GM18508 (cell line): ENCODE data around the gene BCL11A.

Source experiments
- ATAC-seq: cut with Tn5 transposase; IDR thresholded peaks from one replicate; pipeline ENCODE4 v1.9.1; 2021; ENCODE audit warnings: moderate number of reproducible peaks; ENCODE audit not compliant: insufficient read depth, unreplicated experiment

BCL11A gene

GRCh38 chr2:60560734-60561644 is 7.5 kb upstream of the BCL11A start:
- peak; percentile 55 for ATAC-seq

GRCh38 chr2:60559880-60560279 is 6.4 kb upstream of the BCL11A start:
- ATAC-seq = no peak

- no peak for ATAC-seq
These were observed 5.1 kb upstream of the BCL11A start for GRCh38 chr2:60558536-60558935.

DNA sequence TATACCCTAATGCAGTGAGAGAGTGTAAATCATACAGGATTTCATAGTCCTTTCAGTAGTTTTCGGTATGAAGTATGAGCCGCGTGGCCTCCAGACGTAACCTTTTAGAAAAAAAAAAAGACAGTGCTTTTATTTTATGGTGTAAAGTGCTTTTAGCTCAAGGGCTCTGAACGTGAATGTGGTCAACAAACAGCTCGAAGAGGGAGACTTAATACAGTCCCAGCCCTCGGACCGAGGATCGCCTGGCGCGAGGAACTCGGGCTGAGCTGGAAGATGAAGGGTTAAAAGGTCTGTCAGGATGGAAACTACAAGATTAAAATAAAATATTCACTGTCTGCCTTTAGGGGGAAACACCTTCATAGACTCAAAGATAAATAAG is 4.0 kb upstream of the BCL11A start:
- ATAC-seq = no peak

DNA sequence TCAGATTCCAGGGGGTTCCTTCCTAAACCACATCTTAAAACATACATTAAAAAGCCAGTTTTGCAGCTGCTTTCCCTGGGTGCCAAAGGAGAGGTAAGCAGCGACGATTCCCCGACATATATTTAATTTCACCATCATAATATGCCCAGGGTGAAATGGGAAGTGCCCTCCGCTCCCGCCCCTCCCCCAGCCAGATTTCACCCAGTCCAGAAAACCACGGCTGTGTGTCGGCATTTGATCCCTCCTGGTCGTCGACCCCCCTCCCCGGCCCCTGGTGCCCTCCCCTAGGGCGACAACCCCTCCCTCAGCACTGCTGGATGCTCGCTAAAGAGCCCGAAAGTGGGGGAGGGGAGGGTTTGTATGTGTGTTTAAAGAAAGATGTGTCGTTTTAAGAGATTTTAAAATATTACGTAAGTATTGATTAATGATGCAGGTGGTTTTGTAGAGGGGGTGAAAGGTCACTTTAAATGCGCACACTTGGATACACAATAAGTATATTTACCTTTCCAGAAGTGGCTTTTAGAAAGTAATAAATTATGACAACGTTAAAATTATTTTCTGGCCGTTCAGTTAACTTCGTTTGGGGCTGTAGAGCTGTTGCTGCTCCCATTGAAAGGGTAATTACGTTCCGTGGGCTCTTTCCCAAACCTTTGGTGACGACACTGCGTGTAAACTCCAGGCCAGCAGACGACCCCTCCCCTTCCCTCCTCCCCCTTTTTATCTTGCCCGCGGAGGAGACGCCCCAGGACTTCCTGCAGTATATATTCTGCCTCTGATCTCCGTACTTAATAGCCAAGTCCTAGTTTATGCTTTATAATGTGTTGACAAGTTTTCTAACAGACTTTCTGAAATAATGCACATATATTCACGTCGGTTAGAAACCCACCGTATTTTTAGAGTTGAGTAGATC is 3.4 kb upstream of the BCL11A start:
- no peak for ATAC-seq

DNA sequence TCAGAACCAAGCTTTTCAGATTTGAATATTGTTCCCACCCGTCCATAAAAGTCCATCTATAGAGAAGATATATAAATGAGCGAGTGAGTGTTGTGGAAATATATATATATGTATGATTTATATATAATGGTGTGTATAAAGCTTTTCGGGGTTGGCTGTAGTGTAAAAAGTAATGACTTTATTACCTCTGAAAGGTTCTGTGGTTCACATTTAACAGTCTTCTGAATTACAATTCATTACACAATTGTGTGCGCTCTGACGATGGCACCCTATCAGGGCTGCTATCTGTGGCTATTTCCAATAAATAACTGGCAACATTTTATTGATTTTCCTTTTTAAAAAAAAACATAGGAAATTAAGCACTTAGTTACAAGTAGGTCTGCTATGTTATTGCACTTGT is 2.7 kb upstream of the BCL11A start:
- no peak for ATAC-seq

DNA sequence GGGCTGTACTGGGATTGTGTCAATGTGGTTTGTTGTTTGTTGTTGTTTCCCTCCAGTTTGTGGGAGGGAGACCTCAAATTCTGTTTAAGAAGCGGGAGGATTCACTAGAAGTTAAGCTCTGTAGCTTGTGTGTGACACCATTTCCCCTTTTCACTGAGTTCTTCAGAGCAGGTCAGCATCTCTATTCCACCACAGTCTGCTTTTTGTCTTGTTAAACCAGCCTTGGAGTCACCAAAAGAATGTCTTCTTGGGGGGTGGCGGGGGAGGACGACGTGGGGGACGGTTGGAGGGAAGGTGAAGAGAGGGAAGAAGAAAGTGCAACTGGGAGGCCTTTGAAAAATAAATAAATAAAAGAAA is 2.3 kb upstream of the BCL11A start:
- ATAC-seq = no peak

- ATAC-seq = peak; percentile 31
These were observed 1.8 kb upstream of the BCL11A start for GRCh38 chr2:60555066-60555782.

GRCh38 chr2:60554646-60555065 is 1.2 kb upstream of the BCL11A start:
- ATAC-seq = no peak

DNA sequence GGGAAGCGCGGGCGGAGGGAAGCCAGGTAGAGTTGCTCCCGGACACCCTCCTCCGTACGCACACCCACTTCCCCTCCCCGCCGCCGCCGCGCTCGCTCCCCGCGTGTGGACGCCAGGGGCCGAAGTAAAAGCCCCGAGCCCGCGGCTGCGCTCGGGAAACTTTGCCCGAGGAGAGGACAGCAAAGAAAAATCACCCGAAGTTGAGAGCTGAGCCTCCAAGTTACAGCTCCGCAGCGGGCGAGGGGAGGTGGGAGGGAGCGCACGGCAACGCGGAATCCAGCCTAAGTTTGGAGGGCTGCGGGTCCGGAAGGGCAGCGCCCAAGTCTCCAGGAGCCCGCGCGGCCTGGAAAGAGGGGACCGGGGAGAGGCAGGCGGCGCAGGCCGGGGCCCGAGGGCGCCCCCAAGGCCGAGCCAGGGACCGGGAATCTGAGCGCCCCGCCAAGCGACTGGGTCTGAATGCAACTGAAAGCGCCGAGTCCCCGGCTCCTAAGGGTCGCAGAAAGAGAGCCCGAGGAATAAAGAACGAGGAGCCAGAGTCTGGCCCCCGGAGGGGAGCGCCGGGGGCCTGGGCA is 706 bp upstream of the BCL11A start:
- ATAC-seq = no peak

- no peak for ATAC-seq
These were observed 481 bp downstream of the BCL11A start for GRCh38 chr2:60552851-60553494.

DNA sequence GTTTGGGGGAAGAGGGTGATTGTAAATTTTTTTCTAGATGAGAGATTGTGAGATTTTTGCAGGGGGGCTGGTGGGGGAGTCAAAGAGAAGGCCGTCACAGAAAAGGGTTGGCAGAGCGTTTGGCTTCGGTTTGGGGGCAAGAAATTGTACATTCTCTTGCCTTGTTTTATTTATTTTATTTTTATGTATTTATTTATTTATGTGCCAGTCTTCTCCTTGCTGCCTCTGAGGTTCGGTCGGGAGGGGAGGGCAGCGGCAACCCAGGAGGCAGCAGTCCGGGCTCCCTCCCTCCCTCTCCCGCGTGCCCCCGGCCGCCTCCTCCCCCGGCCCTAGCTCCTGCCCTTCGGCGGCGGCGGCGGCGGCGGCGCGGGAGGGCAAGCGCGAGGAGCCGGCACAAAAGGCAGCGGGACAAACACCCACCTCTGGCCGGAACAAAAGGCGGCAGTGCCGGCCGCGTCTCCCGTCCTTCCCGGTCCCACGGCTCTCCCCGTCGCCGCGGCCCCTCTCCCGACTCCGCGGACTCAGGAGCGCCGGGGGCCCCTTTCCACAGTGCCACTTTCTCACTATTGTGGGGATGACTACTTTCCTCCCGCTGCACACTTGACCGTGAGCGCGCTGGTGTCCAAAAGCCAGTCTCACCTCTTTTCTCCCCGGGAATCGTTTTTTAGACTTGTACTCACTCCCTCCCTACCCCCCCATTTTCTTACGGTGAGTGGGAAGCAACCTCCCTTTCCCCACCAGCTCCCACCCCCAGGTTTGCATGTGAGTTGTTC is 1.2 kb downstream of the BCL11A start:
- no peak for ATAC-seq

- no peak for ATAC-seq
These were observed 2.0 kb downstream of the BCL11A start for GRCh38 chr2:60551240-60552077.

DNA sequence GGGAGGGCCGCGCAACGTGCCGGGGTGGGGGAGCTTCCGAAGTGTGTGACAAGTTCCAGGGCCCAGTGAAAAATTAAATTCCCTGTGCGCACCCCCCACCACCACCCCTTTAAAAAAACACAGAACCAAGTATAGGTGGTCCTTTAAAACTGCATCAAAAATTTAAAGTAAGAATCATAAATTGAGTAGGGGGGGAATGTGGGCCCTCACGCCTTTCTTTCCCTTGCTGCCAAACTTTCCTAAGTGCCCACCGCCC is 2.5 kb downstream of the BCL11A start:
- no peak for ATAC-seq

GRCh38 chr2:60550178-60550983 is 3.1 kb downstream of the BCL11A start:
- no peak for ATAC-seq

DNA sequence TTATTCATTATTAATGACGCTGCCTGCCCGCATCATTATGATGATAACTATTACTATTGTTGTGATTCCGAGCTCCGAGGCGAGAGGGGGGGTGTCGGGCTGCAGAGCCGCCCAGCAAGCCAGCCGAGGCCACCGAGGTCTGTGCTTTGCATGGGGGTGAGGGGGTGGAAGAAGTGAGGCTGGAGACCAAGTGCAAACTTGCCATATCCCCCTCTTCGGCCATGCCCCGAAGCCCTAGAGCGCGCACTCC is 3.6 kb downstream of the BCL11A start:
- no peak for ATAC-seq

- no peak for ATAC-seq
These were observed 4.1 kb downstream of the BCL11A start for GRCh38 chr2:60549238-60549927.

- ATAC-seq = no peak
These were observed 4.6 kb downstream of the BCL11A start for GRCh38 chr2:60548845-60549237.
